Lung (tissue), 12 donors: ENCODE measurements around the gene ADGRA1. TPM values are rescaled to one million over a fixed set of nuclear protein-coding genes. Genes with fewer than 3 reads are reported as not detected.

Experiments used
- ATAC-seq: fragments of 200-7000 bp; cut with Tn5 transposase; one replicate; pipeline ENCODE4 v1.9.1; 2020; ENCODE audit warnings: moderate number of reproducible peaks; ENCODE audit not compliant: insufficient read depth, low FRiP score
- DNase-seq, 3 donors: peaks; one replicate each; pipeline ENCODE4 v3.0.0-alpha.2; 2013 to 2017
- H3K27ac ChIP-seq, 2 donors: one replicate each; pipeline ENCODE4 v1.5.1; 2013; ENCODE audit warnings: mild to moderate bottlenecking in 2 of 2, moderate library complexity in 2 of 2, control low read depth in 1 of 2, inconsistent platforms in 1 of 2, low read depth in 1 of 2, low read length in 1 of 2
- H3K27me3 ChIP-seq, 3 donors: one replicate each; pipeline ENCODE4 v1.5.1; 2013; ENCODE audit warnings: low read length in 2 of 3; ENCODE audit not compliant: control insufficient read depth in 3 of 3, insufficient read depth in 3 of 3
- H3K36me3 ChIP-seq, 4 donors: one replicate each; pipeline ENCODE4 v1.5.1; 2013; ENCODE audit warnings: low read length in 4 of 4, mild to moderate bottlenecking in 1 of 4, moderate library complexity in 1 of 4; ENCODE audit not compliant: control insufficient read depth in 4 of 4, insufficient read depth in 4 of 4
- H3K4me1 ChIP-seq, 5 donors: one replicate each; pipeline ENCODE4 v1.5.1; 2013; ENCODE audit warnings: low read length in 5 of 5, mild to moderate bottlenecking in 2 of 5, moderate library complexity in 1 of 5; ENCODE audit not compliant: control insufficient read depth in 5 of 5, insufficient read depth in 5 of 5
- H3K4me3 ChIP-seq: one replicate; pipeline ENCODE4 v1.5.1; 2013; ENCODE audit warnings: mild to moderate bottlenecking, control low read depth, moderate library complexity
- H3K9ac ChIP-seq, 2 donors: one replicate each; pipeline ENCODE4 v1.5.1; 2013; ENCODE audit warnings: low read length in 2 of 2, control low read depth in 1 of 2; ENCODE audit not compliant: insufficient read depth in 1 of 2
- H3K9me3 ChIP-seq, 4 donors: one replicate each; pipeline ENCODE4 v1.5.1; 2013; ENCODE audit warnings: low read length in 3 of 4, mild to moderate bottlenecking in 1 of 4, moderate library complexity in 1 of 4; ENCODE audit not compliant: control insufficient read depth in 4 of 4, insufficient read depth in 3 of 4
- CTCF ChIP-seq: IDR thresholded peaks from 2 replicates; pipeline ENCODE4 v1.5.1; 2012; ENCODE audit warnings: mild to moderate bottlenecking; ENCODE audit errors: control extremely low read depth, extremely low read depth
- WGBS, 2 donors: extraction: QIAGEN DNeasy Blood & Tissue Kit; methylation state at CpG; one replicate each; pipeline ENCODE4 v1.1.7; 2013; 5-methylcytosine and 5-hydroxymethylcytosine counted together
- polyA plus RNA-seq, 2 donors: library from polyadenylated mRNA; stranded (reverse); fragments of 200-250 nt; gene quantifications; one replicate each; pipeline ENCODE4 v1.2.1, GENCODE V29; 2013
- total RNA-seq, 2 donors: library from RNA; depleted of rRNA in 1 of 2; stranded (reverse); fragments of >200 nt in 1 of 2; gene quantifications; one replicate each; pipeline ENCODE4 v1.2.1, GENCODE V29; 2014 to 2021
- donor health status: control.
- donor health status: control.
- donor health status: Bipolar disorder and iron deficiency.
- donor health status: healthy.
- donor health status: DM: yes; HTN: yes; CAD: no.

The ADGRA1 gene
- total and polyA plus RNA-seq, 4 donors: 0.05 to 1.3 (median 0.20) TPM

GRCh38 chr10:133100186-133100585 lies 12.5 kb downstream of the ADGRA1 start:
- TF ChIP-seq CTCF: no peak
- WGBS, 2 donors: 86 to 93% methylated on average over 24 of the region's 24 CpGs
- peaks cover 0 to 2% (median 0%) of the 10 kb centered on the region in 4 donors for H3K9me3 ChIP-seq
- no peak for DNase-seq
- no peak overlapping the region for H3K27ac ChIP-seq
- peaks cover 4 to 25% (median 14%) of the 10 kb centered on the region in 3 donors for H3K27me3 ChIP-seq
- no peak for ATAC-seq
- H3K9ac ChIP-seq: no peak overlapping the region
- H3K4me3 ChIP-seq: no peak overlapping the region
- peaks cover 0 to 7% (median 0%) of the 10 kb centered on the region in 5 donors for H3K4me1 ChIP-seq
- H3K36me3 ChIP-seq: no peaks in the 10 kb centered on the region

- Histone ChIP-seq H3K4me3 (no peak overlapping the region), H3K9me3 (peaks cover 0 to 2% (median 0%) of the 10 kb centered on the region in 4 donors), H3K27me3 (peaks cover 4 to 25% (median 14%) of the 10 kb centered on the region in 3 donors), H3K36me3 (no peaks in the 10 kb centered on the region), H3K4me1 (peaks cover 0 to 7% (median 0%) of the 10 kb centered on the region in 5 donors), H3K27ac (no peak overlapping the region), H3K9ac (no peak overlapping the region)
- whole genome bisulfite sequencing, 2 donors: 15 to 22% methylated on average over 37 of the region's 37 CpGs
- TF ChIP-seq CTCF: no peak
- DNase-seq (peak; percentile 6 to 38 (median 11)), ATAC-seq (peak; percentile 28)
These were observed 13.1 kb downstream of the ADGRA1 start for GRCh38 chr10:133100706-133101415.

- ATAC-seq: no peak
- H3K27ac ChIP-seq: no peak overlapping the region
- no peak for DNase-seq
- TF ChIP-seq CTCF: no peak
- H3K27me3 ChIP-seq: peaks cover 3 to 25% (median 14%) of the 10 kb centered on the region in 3 donors
- peaks cover 0 to 4% (median 0%) of the 10 kb centered on the region in 4 donors for H3K9me3 ChIP-seq
- no peaks in the 10 kb centered on the region for H3K36me3 ChIP-seq
- WGBS, 2 donors: 23 to 27% methylated on average over 16 of the region's 16 CpGs
- no peak overlapping the region for H3K9ac ChIP-seq
- no peak overlapping the region for H3K4me3 ChIP-seq
- H3K4me1 ChIP-seq: peaks cover 0 to 7% (median 0%) of the 10 kb centered on the region in 5 donors
These were observed 13.7 kb downstream of the ADGRA1 start for GRCh38 chr10:133101416-133101810.
